WTC11 (cell line): Measurements from ENCODE around the gene FMO4. TPM values are rescaled to one million over a fixed set of nuclear protein-coding genes. Genes with fewer than 3 reads are reported as not detected.
"Not testable (repeated sequence)": the region's sequence is repeated elsewhere in the genome, so short reads cannot be mapped to it uniquely, and the experiment has no call there.

Experiments used
- ATAC-seq: fragments of 200-7000 bp; cut with Tn5 transposase; 2 replicates; pipeline ENCODE4 v1.10.0; 2021; ENCODE audit warnings: mild to moderate bottlenecking, moderate library complexity
- CTCF ChIA-PET: fragments of 300-600 bp; sonication (Branson Sonifier 250); formaldehyde crosslinking; loops from one replicate; lab custom pipeline; 2021; ENCODE audit warnings: antibody characterized with exemption; lab: Charles Lee
- POLR2A ChIA-PET: fragments of 350-600 bp; sonication (Branson Sonifier 250); formaldehyde crosslinking; loops from one replicate; lab custom pipeline; 2021; ENCODE audit warnings: antibody characterized with exemption; lab: Charles Lee
- DNase-seq: peaks from one replicate; pipeline ENCODE4 v3.0.0; 2021; ENCODE audit warnings: low spot score
- H3K27ac Mint-ChIP-seq: 2 replicates; pipeline ENCODE4 v1.8.0; 2021; ENCODE audit warnings: mixed read lengths
- H3K27me3 Mint-ChIP-seq: 2 replicates; pipeline ENCODE4 v1.8.0; 2021; ENCODE audit warnings: low read depth, mild to moderate bottlenecking, moderate library complexity, mixed read lengths
- H3K36me3 Mint-ChIP-seq: 2 replicates; pipeline ENCODE4 v1.8.0; 2021; ENCODE audit warnings: mixed read lengths
- H3K4me1 Mint-ChIP-seq: 2 replicates; pipeline ENCODE4 v1.8.0; 2022; ENCODE audit warnings: mixed read lengths
- H3K4me3 Mint-ChIP-seq: 2 replicates; pipeline ENCODE4 v1.8.0; 2021; ENCODE audit warnings: mild to moderate bottlenecking, moderate library complexity, mixed read lengths
- H3K9me3 Mint-ChIP-seq: 2 replicates; pipeline ENCODE4 v1.8.0; 2021; ENCODE audit warnings: mixed read lengths
- FOXJ3 ChIP-seq: sonication (generic); formaldehyde crosslinking; IDR thresholded peaks from 2 replicates; pipeline ENCODE4 v1.9.0; 2021; ENCODE audit warnings: missing genetic modification reagents, mild to moderate bottlenecking, borderline replicate concordance
- MXD4 ChIP-seq: fragments of 250-450 bp; sonication (Bioruptor Pico); IDR thresholded peaks from 2 replicates; pipeline ENCODE4 v1.8.0; 2021; ENCODE audit warnings: mild to moderate bottlenecking, moderate library complexity, borderline replicate concordance
- NFATC4 ChIP-seq: fragments of 250-450 bp; sonication (Bioruptor Pico); IDR thresholded peaks from 2 replicates; pipeline ENCODE4 v1.9.0; 2021; ENCODE audit warnings: mild to moderate bottlenecking
- SMAD3 ChIP-seq: sonication (generic); formaldehyde crosslinking; IDR thresholded peaks from 2 replicates; pipeline ENCODE4 v1.8.0; 2022; ENCODE audit warnings: missing genetic modification reagents, mild to moderate bottlenecking, borderline replicate concordance
- total RNA-seq: library from RNA; stranded (reverse); gene quantifications from 3 replicates; pipeline ENCODE4 v1.2.3, GENCODE V29; 2021
- TF ChIP-seq, protein P1 (sequence below): sonication (generic); formaldehyde crosslinking; IDR thresholded peaks from 2 replicates; pipeline ENCODE4 v1.8.1; 2023; ENCODE audit warnings: mild to moderate bottlenecking, missing genetic modification reagents, borderline replicate concordance
- TF ChIP-seq, protein P2 (sequence below): sonication (generic); formaldehyde crosslinking; IDR thresholded peaks from 2 replicates; pipeline ENCODE4 v1.8.1; 2022; ENCODE audit warnings: mild to moderate bottlenecking, moderate library complexity, missing genetic modification reagents
- TF ChIP-seq, protein P3 (sequence below): fragments of 250-450 bp; sonication (Bioruptor Pico); conservative IDR thresholded peaks from 2 replicates; pipeline ENCODE4 v1.9.0; 2021; ENCODE audit warnings: mild to moderate bottlenecking
- TF ChIP-seq, protein P4 (sequence below): sonication (generic); formaldehyde crosslinking; IDR thresholded peaks from 2 replicates; pipeline ENCODE4 v1.8.1; 2023; ENCODE audit warnings: mild to moderate bottlenecking, missing genetic modification reagents
- TF ChIP-seq, protein P5 (sequence below): sonication (generic); formaldehyde crosslinking; IDR thresholded peaks from 2 replicates; pipeline ENCODE4 v1.8.1; 2023; ENCODE audit warnings: mild to moderate bottlenecking, missing genetic modification reagents, moderate library complexity

FMO4 gene
- total RNA-seq, 1 experiment from 2014 or later, result 1.8 TPM

DNA sequence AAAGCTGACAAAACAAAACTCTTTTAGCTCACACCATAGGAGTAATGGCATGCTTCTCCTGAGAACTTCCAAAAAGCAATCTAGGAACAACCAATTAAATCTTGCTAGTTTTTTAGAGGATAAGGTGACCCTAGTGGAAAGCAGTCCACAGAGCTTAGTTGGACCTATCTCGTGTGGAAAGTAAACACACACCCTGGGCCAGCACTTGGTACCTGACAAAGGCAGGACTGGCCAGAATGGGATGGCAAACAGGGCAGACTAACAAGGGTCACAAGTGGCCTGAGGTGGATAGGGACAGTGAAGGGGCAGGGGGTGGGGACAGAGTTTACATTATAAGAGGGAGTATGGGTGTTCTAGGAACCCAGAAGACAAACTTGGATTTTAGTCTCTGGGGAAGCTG, 22.0 kb downstream of the FMO4 start:
- TF ChIP-seq SMAD3 (CRISPR knock-in tag) (no peak), NFATC4 (no peak)
- TF ChIP-seq, protein P1, sequence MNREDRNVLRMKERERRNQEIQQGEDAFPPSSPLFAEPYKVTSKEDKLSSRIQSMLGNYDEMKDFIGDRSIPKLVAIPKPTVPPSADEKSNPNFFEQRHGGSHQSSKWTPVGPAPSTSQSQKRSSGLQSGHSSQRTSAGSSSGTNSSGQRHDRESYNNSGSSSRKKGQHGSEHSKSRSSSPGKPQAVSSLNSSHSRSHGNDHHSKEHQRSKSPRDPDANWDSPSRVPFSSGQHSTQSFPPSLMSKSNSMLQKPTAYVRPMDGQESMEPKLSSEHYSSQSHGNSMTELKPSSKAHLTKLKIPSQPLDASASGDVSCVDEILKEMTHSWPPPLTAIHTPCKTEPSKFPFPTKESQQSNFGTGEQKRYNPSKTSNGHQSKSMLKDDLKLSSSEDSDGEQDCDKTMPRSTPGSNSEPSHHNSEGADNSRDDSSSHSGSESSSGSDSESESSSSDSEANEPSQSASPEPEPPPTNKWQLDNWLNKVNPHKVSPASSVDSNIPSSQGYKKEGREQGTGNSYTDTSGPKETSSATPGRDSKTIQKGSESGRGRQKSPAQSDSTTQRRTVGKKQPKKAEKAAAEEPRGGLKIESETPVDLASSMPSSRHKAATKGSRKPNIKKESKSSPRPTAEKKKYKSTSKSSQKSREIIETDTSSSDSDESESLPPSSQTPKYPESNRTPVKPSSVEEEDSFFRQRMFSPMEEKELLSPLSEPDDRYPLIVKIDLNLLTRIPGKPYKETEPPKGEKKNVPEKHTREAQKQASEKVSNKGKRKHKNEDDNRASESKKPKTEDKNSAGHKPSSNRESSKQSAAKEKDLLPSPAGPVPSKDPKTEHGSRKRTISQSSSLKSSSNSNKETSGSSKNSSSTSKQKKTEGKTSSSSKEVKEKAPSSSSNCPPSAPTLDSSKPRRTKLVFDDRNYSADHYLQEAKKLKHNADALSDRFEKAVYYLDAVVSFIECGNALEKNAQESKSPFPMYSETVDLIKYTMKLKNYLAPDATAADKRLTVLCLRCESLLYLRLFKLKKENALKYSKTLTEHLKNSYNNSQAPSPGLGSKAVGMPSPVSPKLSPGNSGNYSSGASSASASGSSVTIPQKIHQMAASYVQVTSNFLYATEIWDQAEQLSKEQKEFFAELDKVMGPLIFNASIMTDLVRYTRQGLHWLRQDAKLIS (CRISPR knock-in tag), result no peak
- TF ChIP-seq, protein P2, sequence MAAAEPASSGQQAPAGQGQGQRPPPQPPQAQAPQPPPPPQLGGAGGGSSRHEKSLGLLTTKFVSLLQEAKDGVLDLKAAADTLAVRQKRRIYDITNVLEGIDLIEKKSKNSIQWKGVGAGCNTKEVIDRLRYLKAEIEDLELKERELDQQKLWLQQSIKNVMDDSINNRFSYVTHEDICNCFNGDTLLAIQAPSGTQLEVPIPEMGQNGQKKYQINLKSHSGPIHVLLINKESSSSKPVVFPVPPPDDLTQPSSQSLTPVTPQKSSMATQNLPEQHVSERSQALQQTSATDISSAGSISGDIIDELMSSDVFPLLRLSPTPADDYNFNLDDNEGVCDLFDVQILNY (CRISPR knock-in tag), result no peak
- Mint-ChIP-seq H3K9me3 (no peaks in the 10 kb centered on the region), H3K27me3 (no peaks in the 10 kb centered on the region), H3K4me1 (peaks cover 2% of the 10 kb centered on the region), H3K36me3 (no peaks in the 10 kb centered on the region), H3K27ac (no peak overlapping the region), H3K4me3 (no peak overlapping the region)
- DNase-seq, result no peak
- ChIA-PET POLR2A (no interaction called here), CTCF (interaction anchor here (1.5 to 2.6 kb wide), 2 partner anchors 22 to 24 kb away, joined by 5 to 10 read pairs; partner anchors contain the start of gene FMO4)
- ATAC-seq, result peak; percentile 26; the same call in 1 of the 2 replicates

DNA sequence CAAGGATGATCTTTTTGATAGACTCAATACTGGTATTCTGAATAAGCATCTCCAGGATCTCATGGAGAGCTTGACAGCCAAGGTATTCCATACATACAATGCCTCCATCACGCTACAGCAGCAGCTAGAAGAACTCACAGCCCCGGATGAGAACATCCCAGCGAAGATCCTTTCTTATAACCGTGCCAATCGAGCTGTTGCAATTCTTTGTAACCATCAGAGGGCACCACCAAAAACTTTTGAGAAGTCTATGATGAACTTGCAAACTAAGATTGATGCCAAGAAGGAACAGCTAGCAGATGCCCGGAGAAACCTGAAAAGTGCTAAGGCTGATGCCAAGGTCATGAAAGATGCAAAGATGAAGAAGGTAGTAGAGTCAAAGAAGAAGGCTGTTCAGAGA, 25.4 kb downstream of the FMO4 start:
- H3K4me1 Mint-ChIP-seq, H3K27ac Mint-ChIP-seq, H3K4me3 Mint-ChIP-seq, H3K9me3 Mint-ChIP-seq, H3K36me3 Mint-ChIP-seq, DNase-seq, H3K27me3 Mint-ChIP-seq: not testable (repeated sequence)
- ChIA-PET CTCF (interaction anchor here (0.5 to 1.6 kb wide), 3 partner anchors 26 to 32 kb away, joined by 3 to 7 read pairs (median 3); partner anchors contain the start of gene FMO4), POLR2A (interaction anchor here (0.6 to 0.8 kb wide), 2 partner anchors 22 to 93 kb away, joined by 3 read pairs; no protein-coding TSS in a partner anchor)
- peak; percentile 36; the same call in 1 of the 2 replicates for ATAC-seq

DNA sequence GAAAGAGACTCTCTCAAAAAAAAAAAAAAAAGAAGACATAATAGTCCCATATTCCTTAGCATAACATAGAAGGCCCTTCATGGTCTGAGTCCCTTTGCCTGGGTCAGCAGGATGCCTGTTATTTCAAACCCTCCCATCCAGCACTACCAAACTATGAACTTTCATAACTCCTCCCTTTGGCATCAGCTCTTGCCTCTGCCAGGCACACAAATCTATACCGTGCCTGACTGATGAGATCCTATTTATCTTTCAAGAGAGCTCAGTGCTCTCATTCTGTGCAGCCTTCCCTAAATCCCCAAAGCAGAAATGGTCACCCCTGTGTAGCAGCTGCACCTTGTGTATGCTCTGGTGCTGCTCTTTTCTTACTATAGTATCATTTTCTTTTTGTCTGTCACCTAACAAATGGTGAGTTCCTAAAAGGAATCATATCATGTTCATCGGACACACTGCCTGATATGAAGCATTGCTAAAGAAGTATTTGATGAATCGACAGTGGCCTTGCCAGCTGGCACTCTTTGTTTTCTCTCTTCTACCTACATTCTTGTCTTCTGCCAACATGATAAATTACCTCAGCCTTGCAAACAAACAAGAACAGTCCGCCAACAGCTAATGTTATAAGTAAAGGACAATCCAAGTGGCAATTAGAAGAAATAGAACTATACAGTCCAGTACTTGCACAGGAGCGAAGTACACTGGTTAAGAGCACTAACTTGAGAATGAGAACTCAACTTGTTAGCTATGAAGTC, 29.9 kb downstream of the FMO4 start:
- ChIA-PET POLR2A (no interaction called here), CTCF (interaction anchor here (1.2 kb wide), 1 partner anchor 16 kb away, joined by 5 read pairs; no protein-coding TSS in a partner anchor)
- peaks cover 23% of the 10 kb centered on the region for H3K36me3 Mint-ChIP-seq
- no peaks in the 10 kb centered on the region for H3K27me3 Mint-ChIP-seq
- TF ChIP-seq MXD4 (CRISPR knock-in tag), result no peak
- no peak overlapping the region for H3K4me3 Mint-ChIP-seq
- H3K9me3 Mint-ChIP-seq, result peaks cover 27% of the 10 kb centered on the region
- DNase-seq, result no peak
- no peak overlapping the region for H3K27ac Mint-ChIP-seq
- no peak for ATAC-seq
- no peaks in the 10 kb centered on the region for H3K4me1 Mint-ChIP-seq

DNA sequence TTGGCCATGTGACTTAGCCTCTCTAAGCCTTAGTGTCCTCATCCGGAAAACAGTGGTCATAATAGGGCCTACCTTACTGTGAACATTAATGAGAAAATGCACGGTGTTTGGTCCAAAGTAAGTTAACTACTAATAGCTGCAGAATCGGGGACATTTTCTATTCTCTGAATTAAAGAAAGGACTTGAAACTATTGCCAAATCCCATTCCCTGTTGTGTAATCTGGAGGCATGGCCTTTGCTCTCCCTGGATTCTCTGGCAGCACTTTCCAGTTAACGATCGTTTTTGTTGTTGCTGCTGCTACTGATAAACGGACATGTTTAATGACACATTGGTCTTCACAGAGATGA, 30.5 kb downstream of the FMO4 start:
- Mint-ChIP-seq H3K27me3 (no peaks in the 10 kb centered on the region), H3K27ac (no peak overlapping the region), H3K9me3 (peaks cover 27% of the 10 kb centered on the region)
- no peak for TF ChIP-seq FOXJ3 (CRISPR knock-in tag)
- TF ChIP-seq, protein P3, sequence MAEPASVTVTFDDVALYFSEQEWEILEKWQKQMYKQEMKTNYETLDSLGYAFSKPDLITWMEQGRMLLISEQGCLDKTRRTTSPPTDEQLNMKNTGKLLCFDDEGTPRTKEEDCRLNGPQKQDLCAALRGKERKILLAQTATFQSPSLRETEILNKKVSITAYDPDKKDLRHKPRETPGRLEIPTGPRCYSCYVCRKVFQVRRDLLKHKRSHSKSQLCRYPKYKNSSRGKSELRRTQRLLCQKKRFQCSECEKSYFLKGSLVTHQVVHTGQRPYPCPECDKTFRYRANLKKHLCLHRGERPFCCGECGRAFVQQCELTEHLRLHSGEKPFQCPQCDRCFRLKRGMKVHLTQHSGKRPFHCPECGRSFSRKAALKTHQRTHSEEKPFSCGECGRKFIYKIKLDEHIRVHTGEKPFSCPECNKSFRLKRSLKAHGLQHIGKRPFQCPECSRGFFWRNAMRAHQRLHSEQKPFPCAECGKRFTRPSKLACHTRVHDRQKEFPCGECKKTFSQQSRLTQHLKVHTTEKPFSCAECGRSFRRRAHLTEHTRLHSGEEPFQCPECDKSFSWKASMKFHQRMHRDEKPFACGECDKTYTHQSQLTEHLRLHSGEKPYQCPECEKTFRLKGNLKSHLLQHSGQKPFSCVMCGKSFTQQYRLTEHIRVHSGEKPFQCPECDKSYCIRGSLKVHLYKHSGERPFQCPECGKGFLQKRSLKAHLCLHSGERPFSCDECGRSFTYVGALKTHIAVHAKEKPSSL (CRISPR knock-in tag), result no peak
- TF ChIP-seq, protein P4, sequence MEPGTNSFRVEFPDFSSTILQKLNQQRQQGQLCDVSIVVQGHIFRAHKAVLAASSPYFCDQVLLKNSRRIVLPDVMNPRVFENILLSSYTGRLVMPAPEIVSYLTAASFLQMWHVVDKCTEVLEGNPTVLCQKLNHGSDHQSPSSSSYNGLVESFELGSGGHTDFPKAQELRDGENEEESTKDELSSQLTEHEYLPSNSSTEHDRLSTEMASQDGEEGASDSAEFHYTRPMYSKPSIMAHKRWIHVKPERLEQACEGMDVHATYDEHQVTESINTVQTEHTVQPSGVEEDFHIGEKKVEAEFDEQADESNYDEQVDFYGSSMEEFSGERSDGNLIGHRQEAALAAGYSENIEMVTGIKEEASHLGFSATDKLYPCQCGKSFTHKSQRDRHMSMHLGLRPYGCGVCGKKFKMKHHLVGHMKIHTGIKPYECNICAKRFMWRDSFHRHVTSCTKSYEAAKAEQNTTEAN (CRISPR knock-in tag), result no peak
- TF ChIP-seq, protein P5, sequence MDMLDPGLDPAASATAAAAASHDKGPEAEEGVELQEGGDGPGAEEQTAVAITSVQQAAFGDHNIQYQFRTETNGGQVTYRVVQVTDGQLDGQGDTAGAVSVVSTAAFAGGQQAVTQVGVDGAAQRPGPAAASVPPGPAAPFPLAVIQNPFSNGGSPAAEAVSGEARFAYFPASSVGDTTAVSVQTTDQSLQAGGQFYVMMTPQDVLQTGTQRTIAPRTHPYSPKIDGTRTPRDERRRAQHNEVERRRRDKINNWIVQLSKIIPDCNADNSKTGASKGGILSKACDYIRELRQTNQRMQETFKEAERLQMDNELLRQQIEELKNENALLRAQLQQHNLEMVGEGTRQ, result no peak
- TF ChIP-seq, all 79 proteins: peak for 0
- DNase-seq, result no peak
- Mint-ChIP-seq H3K4me1 (no peaks in the 10 kb centered on the region), H3K36me3 (peaks cover 24% of the 10 kb centered on the region), H3K4me3 (no peak overlapping the region)
- ChIA-PET POLR2A (no interaction called here), CTCF (interaction anchor here (1.2 kb wide), 1 partner anchor 15 kb away, joined by 5 read pairs; no protein-coding TSS in a partner anchor)
- no peak for ATAC-seq
